K562 (cell line): ENCODE measurements around the gene TPD52L1. TPM values are rescaled to one million over a fixed set of nuclear protein-coding genes. Genes with fewer than 3 reads are reported as not detected.

Experiments
- ATAC-seq: fragments of 200-7000 bp; cut with Tn5 transposase; 3 replicates; pipeline ENCODE4 v1.9.1; 2020; ENCODE audit warnings: moderate library complexity
- BruUV-seq: library from RNA; stranded (reverse); fragments of 400-500 nt; replicated peaks from 2 replicates; lab custom pipeline; 2021; lab: Mats Ljungman, UMichigan
- CTCF ChIA-PET: fragments of 300-600 bp; formaldehyde crosslinking; extraction: SDS; loops from one replicate; lab custom pipeline; 2021; ENCODE audit warnings: low intra/inter-chr PET ratio; lab: Yijun Ruan, JAX
- POLR2A ChIA-PET: fragments of 300-600, 350-650 bp; sonication (Branson Sonifier 250); formaldehyde crosslinking; extraction: SDS; loops from one replicate; lab custom pipeline; 2021; ENCODE audit warnings: antibody characterized with exemption, inconsistent platforms; lab: Yijun Ruan, JAX
- DNase-seq, 4 experiments: peaks; one replicate each; pipeline versions ENCODE4 v3.0.0 to v3.0.0-alpha.2; 2011 to 2018; ENCODE audit warnings: low spot score in 3 of 4, mixed read lengths in 3 of 4; ENCODE audit errors: extremely low read depth in 1 of 4
- FAIRE-seq: peaks from 2 replicates; lab custom pipeline; 2011; peaks lifted over from hg19 to GRCh38; lab: Jason Lieb, UNC
- H2AFZ ChIP-seq: 2 replicates; pipeline ENCODE4 v1.6.0; 2011; ENCODE audit warnings: low read depth, low read length, control low read depth, inconsistent platforms
- H3K27ac ChIP-seq: fragments of 200-600 bp; 3 replicates; pipeline ENCODE4 v1.8.0; 2011; ENCODE audit warnings: low read depth, mild to moderate bottlenecking, control low read depth, inconsistent platforms, low read length, moderate library complexity, mixed read lengths; ENCODE audit errors: extremely low read depth
- H3K27me3 ChIP-seq, 2 experiments: fragments of 300-600 bp in 1 of 2; 2 replicates in 1 of 2; 3 replicates in 1 of 2; pipeline versions ENCODE4 v1.6.0 to v1.8.0; 2011; ENCODE audit warnings: inconsistent platforms in 2 of 2, low read length in 2 of 2, mild to moderate bottlenecking in 1 of 2, mixed read lengths in 1 of 2, moderate library complexity in 1 of 2; ENCODE audit not compliant: control insufficient read depth in 2 of 2, insufficient read depth in 2 of 2
- H3K36me3 ChIP-seq: fragments of 300-600 bp; 3 replicates; pipeline ENCODE4 v1.8.0; 2011; ENCODE audit warnings: mild to moderate bottlenecking, low read length, inconsistent platforms; ENCODE audit not compliant: control insufficient read depth, insufficient read depth
- H3K4me1 ChIP-seq, 2 experiments: fragments of 200-600 bp in 1 of 2; replicated peaks in 1 of 2; 2 replicates in 1 of 2; 3 replicates in 1 of 2; pipeline versions ENCODE4 v1.5.1 to v1.8.0; 2011; ENCODE audit warnings: inconsistent platforms in 2 of 2, low read length in 2 of 2, mild to moderate bottlenecking in 1 of 2, mixed read lengths in 1 of 2, moderate library complexity in 1 of 2; ENCODE audit not compliant: control insufficient read depth in 2 of 2, insufficient read depth in 2 of 2
- H3K4me2 ChIP-seq: 2 replicates; pipeline ENCODE4 v1.6.1; 2011; ENCODE audit warnings: low read length, control low read depth, inconsistent platforms, mixed read lengths; ENCODE audit not compliant: insufficient read depth
- H3K4me3 ChIP-seq: fragments of 200-600 bp; sonication (generic), shearing (Covaris generic); 2 replicates; pipeline ENCODE4 v1.5.1; 2016; ENCODE audit warnings: control low read depth, inconsistent platforms
- H3K79me2 ChIP-seq: fragments of 200-600 bp; 3 replicates; pipeline ENCODE4 v1.8.0; 2011; ENCODE audit warnings: low read length, inconsistent platforms; ENCODE audit not compliant: control insufficient read depth, insufficient read depth
- H3K9ac ChIP-seq, 2 experiments: 2 replicates each; pipeline versions ENCODE4 v1.6.0 to v1.6.1; 2011; ENCODE audit warnings: low read depth in 2 of 2, low read length in 2 of 2, control low read depth in 1 of 2, inconsistent platforms in 1 of 2, mild to moderate bottlenecking in 1 of 2, mixed read lengths in 1 of 2; ENCODE audit not compliant: insufficient read depth in 1 of 2
- H3K9me1 ChIP-seq: one replicate; pipeline ENCODE4 v1.6.0; 2011; ENCODE audit warnings: inconsistent platforms, mild to moderate bottlenecking, low read length, moderate library complexity; ENCODE audit not compliant: control insufficient read depth, insufficient read depth
- H3K9me3 ChIP-seq: replicated peaks from 2 replicates; pipeline ENCODE4 v1.5.1; 2011; ENCODE audit warnings: low read depth, low read length, inconsistent platforms; ENCODE audit not compliant: control insufficient read depth, insufficient read depth
- H4K20me1 ChIP-seq: replicated peaks from 2 replicates; pipeline ENCODE4 v1.6.1; 2011; ENCODE audit warnings: low read length, inconsistent platforms, mixed read lengths; ENCODE audit not compliant: control insufficient read depth, insufficient read depth
- CSDE1 ChIP-seq, 2 experiments: fragments of 450-650 bp; IDR thresholded peaks; 2 replicates each; pipeline ENCODE4 v1.6.1; 2016; ENCODE audit warnings: mild to moderate bottlenecking in 1 of 2
- CXXC5 ChIP-seq: fragments of 250-450 bp; sonication (Bioruptor Pico); IDR thresholded peaks from 2 replicates; pipeline ENCODE4 v1.8.0; 2022; ENCODE audit warnings: inconsistent platforms, mild to moderate bottlenecking, moderate library complexity
- DPF2 ChIP-seq: fragments of 450-650 bp; IDR thresholded peaks from 2 replicates; pipeline ENCODE4 v1.6.1; 2016
- FOXM1 ChIP-seq, 2 experiments: fragments of 450-650 bp in 1 of 2; sonication (generic) in 1 of 2; formaldehyde crosslinking in 1 of 2; IDR thresholded peaks; 2 replicates each; pipeline versions ENCODE4 v1.6.1 to v1.9.0; 2017 to 2022; ENCODE audit warnings: low read depth in 2 of 2, mild to moderate bottlenecking in 2 of 2, missing genetic modification reagents in 1 of 2, moderate library complexity in 1 of 2
- HMGN3 ChIP-seq: IDR thresholded peaks from 2 replicates; pipeline ENCODE4 v1.6.1; 2011; ENCODE audit warnings: borderline replicate concordance, low read depth, mild to moderate bottlenecking, mixed read lengths, low read length; ENCODE audit not compliant: insufficient read length; ENCODE audit errors: extremely low read depth
- PHTF2 ChIP-seq: fragments of 250-450 bp; sonication (Bioruptor Pico); IDR thresholded peaks from 2 replicates; pipeline ENCODE4 v1.5.0; 2021; ENCODE audit warnings: mild to moderate bottlenecking
- RBBP5 ChIP-seq: fragments of 200-600 bp; sonication (generic); IDR thresholded peaks from 2 replicates; pipeline ENCODE4 v1.6.1; 2012; ENCODE audit warnings: borderline replicate concordance, mild to moderate bottlenecking, low read length, control low read depth, inconsistent platforms; ENCODE audit not compliant: insufficient read depth, poor library complexity, severe bottlenecking
- RBM25 ChIP-seq: fragments of 200-400 bp; formaldehyde crosslinking; IDR thresholded peaks from 2 replicates; pipeline ENCODE4 v1.6.1; 2018; ENCODE audit warnings: low read length, low read depth, moderate library complexity; ENCODE audit not compliant: severe bottlenecking
- SOX6 ChIP-seq: fragments of 450-650 bp; IDR thresholded peaks from 2 replicates; pipeline ENCODE4 v1.6.1; 2014; ENCODE audit warnings: mild to moderate bottlenecking
- TCF7L2 ChIP-seq: fragments of 150-350 bp; IDR thresholded peaks from 2 replicates; pipeline ENCODE4 v1.6.1; 2016; ENCODE audit warnings: low read depth, mild to moderate bottlenecking, low read length, moderate library complexity
- ZNF384 ChIP-seq: IDR thresholded peaks from 2 replicates; pipeline ENCODE4 v1.6.1; 2012; ENCODE audit warnings: low read depth, low read length, improper control_type of control experiment
- ZNF407 ChIP-seq: fragments of 450-650 bp; IDR thresholded peaks from 2 replicates; pipeline ENCODE4 v1.6.1; 2016; ENCODE audit warnings: low read depth
- ZNF655 ChIP-seq: fragments of 250-450 bp; sonication (Bioruptor Pico); IDR thresholded peaks from 2 replicates; pipeline ENCODE4 v1.5.0; 2021
- ZNF695 ChIP-seq: fragments of 450-650 bp; formaldehyde crosslinking; IDR thresholded peaks from 2 replicates; pipeline ENCODE4 v1.4.0; 2020; ENCODE audit warnings: mild to moderate bottlenecking, moderate library complexity
- ZZZ3 ChIP-seq: fragments of 450-650 bp; IDR thresholded peaks from 2 replicates; pipeline ENCODE4 v1.6.1; 2016; ENCODE audit warnings: antibody characterized with exemption, mild to moderate bottlenecking, moderate library complexity
- WGBS: fragments of 100-300 bp; shearing (Covaris generic); methylation state at CpG from one replicate; pipeline ENCODE4 v1.1.6; 2016; ENCODE audit warnings: low coverage, mixed read lengths; ENCODE audit not compliant: insufficient coverage; ENCODE audit errors: missing lambda C conversion rate; 5-methylcytosine and 5-hydroxymethylcytosine counted together
- in situ Hi-C: fragments of 300-500 bp; cut with MboI; formaldehyde crosslinking; loops from 4 replicates; pipeline ENCODE4 v1.15.0; 2018; ENCODE audit warnings: inconsistent platforms, mixed read lengths
- intact Hi-C: fragments of 100-400 bp; cut with micrococcal nuclease; formaldehyde crosslinking; loops from 2 replicates; pipeline ENCODE4 v1.14.2; 2022
- polyA plus RNA-seq, 8 experiments: library from polyadenylated mRNA; depleted of rRNA in 4 of 8; stranded (reverse) in 5 of 8; unstranded in 3 of 8; fragments of >200 nt; fragmentation: Nextera tagmentation in 2 of 8; fragmentation: Illumina TruSeq in 1 of 8; extraction: Ambion mirVana in 2 of 8; extraction: Trizol in 1 of 8; gene quantifications; 2 replicates each; pipeline versions ENCODE4 v1.2.1 to v1.2.3, GENCODE V29; 2011 to 2014; ENCODE audit warnings: inconsistent platforms in 1 of 8, missing spikeins in 1 of 8
- total RNA-seq, 7 experiments: library from RNA; depleted of rRNA in 6 of 7; stranded (reverse); fragments of >200 nt in 6 of 7; fragmentation: Illumina TruSeq in 2 of 7; extraction: Trizol in 2 of 7; gene quantifications; 2 replicates each; pipeline versions ENCODE4 v1.2.1 to v1.2.3, GENCODE V29; 2011 to 2021; ENCODE audit warnings: low replicate concordance in 1 of 7

The TPD52L1 gene
- total and polyA plus RNA-seq, 9 of the 15 experiments (the other 6 are each of a cell fraction or from before 2014, with no cell fraction given) = 12.9 to 149 (median 75.7) TPM

DNA sequence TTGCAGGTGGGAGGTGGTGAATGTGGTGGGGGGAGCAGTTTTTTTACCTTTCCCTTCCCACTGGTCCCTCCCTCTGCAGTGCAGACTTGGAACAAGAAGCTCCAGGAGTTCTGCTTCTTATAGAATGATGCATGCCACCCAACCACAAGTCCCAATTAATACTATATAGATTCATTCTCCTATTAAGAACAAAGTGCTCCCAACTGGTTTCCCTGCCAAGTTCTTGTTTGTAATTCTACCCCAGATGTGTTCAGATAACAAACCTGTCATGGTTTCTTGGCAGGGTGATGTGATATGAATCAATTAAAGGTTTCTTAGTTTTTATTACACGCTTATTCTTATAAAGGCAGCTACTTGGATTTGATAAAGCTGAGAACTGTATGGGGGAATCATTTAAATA is 124.3 kb downstream of the TPD52L1 start:
- no peak overlapping the region for H3K9ac ChIP-seq
- H3K4me3 ChIP-seq = no peak overlapping the region
- BruUV-seq = no TSS peak
- H3K9me1 ChIP-seq = no peaks in the 10 kb centered on the region
- no peak for DNase-seq
- H3K4me2 ChIP-seq = no peak overlapping the region
- H3K27me3 ChIP-seq = no peaks in the 10 kb centered on the region
- no peak overlapping the region for H2AFZ ChIP-seq
- no peak for FAIRE-seq
- intact Hi-C loops = no loop called here
- H4K20me1 ChIP-seq = 0 out of 2 replicates have a peak, but pooled peaks cover 3% of the 10 kb centered on the region
- in situ Hi-C loops = no loop called here
- ChIA-PET CTCF (no interaction called here), POLR2A (no interaction called here)
- ATAC-seq = no peak
- 100% methylated on average over 1 of the region's 1 CpG for WGBS
- H3K9me3 ChIP-seq = no peaks in the 10 kb centered on the region
- H3K79me2 ChIP-seq = peaks cover 44% of the 10 kb centered on the region
- H3K36me3 ChIP-seq = peaks cover 94% of the 10 kb centered on the region
- peaks cover 5 to 6% of the 10 kb centered on the region in 2 experiments; a peak in 3 of 5 replicates for H3K4me1 ChIP-seq
- no peak overlapping the region for H3K27ac ChIP-seq
- TF ChIP-seq TCF7L2 (no peak), ZNF655 (CRISPR knock-in tag) (no peak), ZNF407 (no peak), FOXM1 (IDR thresholded peaks at IDR 0.05; ENCODE audit: low read depth) (no peak), FOXM1 (CRISPR knock-in tag; IDR thresholded peaks at IDR 0.05; ENCODE audit: low read depth) (no peak), PHTF2 (CRISPR knock-in tag) (no peak), CSDE1 (IDR thresholded peaks at IDR 0.05) (no peak), ZNF384 (no peak), SOX6 (no peak), DPF2 (no peak), RBM25 (no peak), CXXC5 (CRISPR knock-in tag) (no peak), RBBP5 (no peak), HMGN3 (no peak), ZZZ3 (no peak), ZNF695 (CRISPR knock-in tag) (no peak)
